Activated naive CD8-positive, alpha-beta T cell treated with anti-CD3 and anti-CD28 coated beads for 36 hours (primary cell): ENCODE data around the gene PF4V1. TPM values are rescaled to one million over a fixed set of nuclear protein-coding genes. Genes with fewer than 3 reads are reported as not detected.

Experiments used
- DNase-seq: peaks from one replicate; pipeline ENCODE4 v3.0.0; 2021
- H3K27ac Mint-ChIP-seq: one replicate; pipeline ENCODE4 v1.8.0; 2022; ENCODE audit warnings: mild to moderate bottlenecking, moderate library complexity, mixed read lengths
- H3K27me3 Mint-ChIP-seq: one replicate; pipeline ENCODE4 v1.8.0; 2022; ENCODE audit warnings: mild to moderate bottlenecking, mixed read lengths
- H3K36me3 Mint-ChIP-seq: one replicate; pipeline ENCODE4 v1.8.0; 2021; ENCODE audit warnings: mild to moderate bottlenecking, mixed read lengths
- H3K4me1 Mint-ChIP-seq: one replicate; pipeline ENCODE4 v1.8.0; 2021; ENCODE audit warnings: mixed read lengths
- H3K4me3 Mint-ChIP-seq: one replicate; pipeline ENCODE4 v1.8.0; 2022; ENCODE audit warnings: mild to moderate bottlenecking, moderate library complexity, mixed read lengths
- H3K9me3 Mint-ChIP-seq: one replicate; pipeline ENCODE4 v1.8.0; 2022; ENCODE audit warnings: mixed read lengths
- total RNA-seq, 2 experiments: library from RNA; stranded (reverse); gene quantifications; one replicate each; pipeline ENCODE4 v1.2.3, GENCODE V29; 2021

PF4V1 gene, protein sequence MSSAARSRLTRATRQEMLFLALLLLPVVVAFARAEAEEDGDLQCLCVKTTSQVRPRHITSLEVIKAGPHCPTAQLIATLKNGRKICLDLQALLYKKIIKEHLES
- not detected for total RNA-seq

DNA sequence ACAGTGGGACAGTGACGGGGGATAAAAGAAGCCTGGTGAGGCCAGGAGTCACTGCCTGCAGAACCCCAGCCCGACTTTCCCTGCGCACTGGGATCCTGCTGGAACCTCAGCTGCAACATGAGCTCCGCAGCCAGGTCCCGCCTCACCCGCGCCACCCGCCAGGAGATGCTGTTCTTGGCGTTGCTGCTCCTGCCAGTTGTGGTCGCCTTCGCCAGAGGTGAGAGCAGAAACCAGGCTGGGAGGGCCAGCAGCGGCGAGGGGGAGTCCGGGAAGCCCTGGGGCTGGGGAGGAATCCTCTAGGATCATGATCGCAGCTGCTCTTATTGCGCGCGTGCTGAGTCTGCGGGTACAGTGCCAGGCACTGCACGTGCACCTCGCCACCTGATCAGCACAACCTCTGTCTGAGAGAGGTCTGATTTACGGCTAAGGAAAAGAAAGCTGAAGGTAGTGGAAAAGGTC is at the start of gene PF4V1:
PF4V1 (plus strand) TSS at position 51 of the 459 bp plus-strand sequence; CDS start at position 118, 67 bp downstream.
- Mint-ChIP-seq H3K27ac (no peak within 1 kb of the TSS), H3K4me3 (no peak within 1 kb of the TSS), H3K36me3 (no peaks in the 10 kb centered on the region), H3K9me3 (no peaks in the 10 kb centered on the region), H3K27me3 (peaks cover 4% of the 10 kb centered on the region), H3K4me1 (no peaks in the 10 kb centered on the region)
- no peak for DNase-seq

DNA sequence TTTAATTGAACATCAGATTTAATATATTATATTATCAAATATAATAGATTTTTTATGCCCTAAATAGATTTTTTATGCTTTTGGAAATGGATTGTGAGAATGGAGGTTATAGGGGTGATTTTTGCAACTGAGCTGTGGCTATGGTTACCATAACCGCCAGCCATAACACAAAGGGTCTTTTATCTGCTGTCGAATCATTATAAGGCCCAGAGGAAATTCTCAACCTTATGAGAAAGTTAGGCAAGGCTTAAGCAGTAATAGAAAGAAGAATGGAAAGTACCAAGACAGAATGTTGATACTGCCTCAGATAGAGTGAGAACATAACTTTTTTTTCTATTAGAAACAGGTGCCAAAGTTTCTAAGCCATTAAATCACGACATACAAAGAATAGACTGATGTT is 42.9 kb upstream of the PF4V1 start:
- Mint-ChIP-seq H3K36me3 (no peaks in the 10 kb centered on the region), H3K27me3 (no peaks in the 10 kb centered on the region), H3K4me3 (no peak overlapping the region), H3K9me3 (no peaks in the 10 kb centered on the region), H3K27ac (no peak overlapping the region), H3K4me1 (no peaks in the 10 kb centered on the region)
- no peak for DNase-seq

DNA sequence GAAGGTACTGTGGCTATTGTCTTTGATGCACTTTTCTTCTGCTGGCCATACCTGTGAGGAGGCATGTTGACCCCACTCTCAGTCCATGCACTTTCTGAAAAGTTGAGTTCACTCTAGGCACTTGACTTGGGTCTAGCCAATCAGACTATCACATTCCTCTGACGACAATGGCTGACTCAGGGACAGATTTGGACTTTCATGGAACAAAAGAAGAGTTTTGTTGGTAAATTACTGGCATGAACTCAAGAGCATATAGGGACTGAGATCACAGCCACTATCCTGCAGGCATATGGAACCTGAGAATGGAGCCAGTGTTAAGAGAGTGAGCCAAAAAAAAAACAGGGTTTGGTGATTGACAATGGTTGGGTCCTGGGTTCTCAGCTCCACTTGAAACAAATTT is 41.3 kb upstream of the PF4V1 start:
- no peaks in the 10 kb centered on the region for H3K27me3 Mint-ChIP-seq
- H3K4me3 Mint-ChIP-seq: no peak overlapping the region
- H3K27ac Mint-ChIP-seq: no peak overlapping the region
- no peaks in the 10 kb centered on the region for H3K4me1 Mint-ChIP-seq
- H3K36me3 Mint-ChIP-seq: no peaks in the 10 kb centered on the region
- no peaks in the 10 kb centered on the region for H3K9me3 Mint-ChIP-seq
- DNase-seq: no peak

DNA sequence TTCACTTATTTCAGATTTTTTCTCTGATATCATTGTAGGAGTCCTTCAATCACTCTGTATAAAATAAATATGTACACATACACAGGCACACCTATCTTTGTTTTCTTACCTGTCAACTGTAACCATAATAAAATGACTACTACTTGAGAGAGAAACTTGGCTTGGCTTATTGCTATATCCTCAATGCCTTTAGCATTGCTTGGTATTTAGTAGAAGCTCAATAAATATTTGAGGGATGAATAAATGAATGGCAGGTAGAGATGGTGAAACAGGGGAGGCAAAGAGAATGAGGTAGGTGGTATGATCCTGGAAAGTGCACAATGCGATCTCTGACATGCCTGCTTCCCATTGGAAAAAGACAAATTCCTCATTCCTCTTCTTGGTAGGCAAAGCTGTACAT is 38.4 kb upstream of the PF4V1 start:
- H3K4me3 Mint-ChIP-seq: no peak overlapping the region
- H3K27ac Mint-ChIP-seq: no peak overlapping the region
- H3K9me3 Mint-ChIP-seq: no peaks in the 10 kb centered on the region
- H3K4me1 Mint-ChIP-seq: no peaks in the 10 kb centered on the region
- no peaks in the 10 kb centered on the region for H3K27me3 Mint-ChIP-seq
- H3K36me3 Mint-ChIP-seq: no peaks in the 10 kb centered on the region
- DNase-seq: no peak

DNA sequence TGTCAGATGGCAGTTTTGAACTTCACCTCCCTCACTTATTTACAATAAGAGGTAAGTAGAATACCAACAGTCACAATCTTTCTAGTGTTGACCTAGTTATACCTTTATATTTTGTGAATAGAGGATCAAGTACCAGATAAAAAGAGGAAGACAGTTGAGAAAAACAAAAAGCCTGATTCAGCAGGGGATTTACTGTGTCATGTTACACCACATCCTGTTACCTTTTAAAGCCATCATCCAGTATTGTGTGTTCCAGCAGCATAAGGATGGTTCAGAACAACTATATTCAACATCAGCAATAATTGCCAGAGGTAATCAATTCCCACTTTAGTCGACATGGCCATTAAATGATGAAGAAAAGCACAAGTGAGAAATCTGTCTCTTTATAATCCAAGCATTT is 38.0 kb upstream of the PF4V1 start:
- DNase-seq: no peak

DNA sequence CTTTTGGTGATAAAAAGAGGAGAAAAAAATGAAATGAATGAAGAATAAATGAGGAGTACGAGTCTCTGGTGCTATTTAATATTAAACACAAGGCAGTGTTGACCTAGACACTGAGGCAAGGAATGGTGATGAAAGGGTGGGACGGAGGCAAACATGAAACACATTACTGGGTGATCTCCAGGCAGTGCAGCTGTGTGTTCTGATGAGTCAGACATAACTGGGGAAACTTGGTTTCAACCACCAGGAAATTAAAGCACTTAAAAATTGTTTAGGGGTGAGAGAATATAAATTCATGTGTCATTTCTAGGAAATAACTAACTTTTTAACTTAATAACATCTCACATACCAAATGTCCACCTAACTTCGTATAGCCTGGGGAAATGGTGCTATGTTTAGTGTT is 36.3 kb upstream of the PF4V1 start:
- Mint-ChIP-seq H3K27me3 (no peaks in the 10 kb centered on the region), H3K27ac (no peak overlapping the region), H3K9me3 (no peaks in the 10 kb centered on the region)

More for the DNA sequence above, 38.0 kb upstream of the PF4V1 start:
- H3K27ac Mint-ChIP-seq: no peak overlapping the region
- no peaks in the 10 kb centered on the region for H3K4me1 Mint-ChIP-seq
- H3K36me3 Mint-ChIP-seq: no peaks in the 10 kb centered on the region
- no peak overlapping the region for H3K4me3 Mint-ChIP-seq
- no peaks in the 10 kb centered on the region for H3K9me3 Mint-ChIP-seq
- H3K27me3 Mint-ChIP-seq: no peaks in the 10 kb centered on the region

DNA sequence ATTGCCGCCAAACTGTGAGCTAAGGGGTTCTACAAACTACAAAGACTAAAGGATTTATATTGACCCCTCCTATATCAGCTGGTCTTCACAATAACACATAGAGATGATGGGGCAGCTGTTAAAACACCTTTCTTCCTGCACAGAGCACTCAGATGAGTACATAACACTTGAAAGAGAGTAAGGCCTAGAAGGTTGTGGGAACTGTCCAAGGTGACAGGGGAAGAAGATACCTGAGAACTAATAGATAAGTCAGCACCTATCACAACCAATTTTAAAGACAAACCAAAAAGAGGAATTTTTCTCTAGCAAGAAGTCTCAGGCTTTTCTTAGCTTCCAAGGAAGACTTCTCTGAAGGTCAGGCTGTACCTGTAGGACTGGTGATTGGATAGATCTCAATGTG is 35.8 kb upstream of the PF4V1 start:
- no peaks in the 10 kb centered on the region for H3K27me3 Mint-ChIP-seq
- H3K36me3 Mint-ChIP-seq: no peaks in the 10 kb centered on the region
- no peak overlapping the region for H3K27ac Mint-ChIP-seq
- H3K4me1 Mint-ChIP-seq: no peaks in the 10 kb centered on the region
- DNase-seq: no peak
- no peaks in the 10 kb centered on the region for H3K9me3 Mint-ChIP-seq
- no peak overlapping the region for H3K4me3 Mint-ChIP-seq

More for the DNA sequence above, 36.3 kb upstream of the PF4V1 start:
- no peak for DNase-seq
- no peaks in the 10 kb centered on the region for H3K4me1 Mint-ChIP-seq
- no peak overlapping the region for H3K4me3 Mint-ChIP-seq
- no peaks in the 10 kb centered on the region for H3K36me3 Mint-ChIP-seq

DNA sequence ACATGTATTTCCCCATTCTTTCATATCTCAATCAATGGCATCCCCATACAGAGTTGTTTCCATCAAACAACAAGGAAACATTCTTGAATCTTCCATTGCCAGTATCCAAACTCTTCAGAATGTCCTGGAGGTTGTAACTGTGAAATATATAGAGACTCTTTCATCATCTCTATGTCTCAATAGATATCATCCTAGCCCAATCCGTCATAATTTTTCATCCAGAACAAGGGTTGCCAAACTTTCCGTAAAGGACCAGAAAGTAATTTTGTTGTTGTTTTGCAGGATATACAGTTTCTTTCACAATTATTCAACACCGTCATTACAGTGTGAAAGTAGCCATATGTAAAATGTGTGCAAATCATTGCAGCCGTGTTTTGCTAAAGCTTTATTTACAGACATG is 31.8 kb upstream of the PF4V1 start:
- H3K9me3 Mint-ChIP-seq: no peaks in the 10 kb centered on the region
- H3K27ac Mint-ChIP-seq: no peak overlapping the region

DNA sequence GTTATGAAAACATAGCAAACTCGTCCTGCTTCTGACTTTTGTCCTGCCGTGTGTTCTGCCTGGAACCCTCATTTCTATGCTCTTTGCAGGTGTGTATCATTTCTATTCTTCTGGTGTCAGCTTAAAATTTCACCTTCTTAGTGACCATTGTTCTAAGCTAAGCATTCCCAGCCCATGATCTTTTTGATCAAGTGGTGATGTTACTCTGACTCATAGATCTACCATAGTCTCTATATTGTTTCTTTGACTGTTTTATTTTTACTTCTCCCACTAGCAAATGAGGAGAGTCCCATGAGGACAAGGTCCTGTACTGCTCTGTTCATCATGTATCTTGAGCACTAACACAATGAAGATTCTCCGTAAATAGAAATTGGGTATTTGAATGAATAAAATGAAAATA is 30.7 kb upstream of the PF4V1 start:
- no peaks in the 10 kb centered on the region for H3K4me1 Mint-ChIP-seq
- H3K27me3 Mint-ChIP-seq: no peaks in the 10 kb centered on the region
- no peaks in the 10 kb centered on the region for H3K9me3 Mint-ChIP-seq
- no peaks in the 10 kb centered on the region for H3K36me3 Mint-ChIP-seq
- no peak for DNase-seq
- H3K4me3 Mint-ChIP-seq: no peak overlapping the region
- no peak overlapping the region for H3K27ac Mint-ChIP-seq

More for the DNA sequence above, 31.8 kb upstream of the PF4V1 start:
- no peaks in the 10 kb centered on the region for H3K36me3 Mint-ChIP-seq
- DNase-seq: no peak
- H3K4me1 Mint-ChIP-seq: no peaks in the 10 kb centered on the region
- H3K4me3 Mint-ChIP-seq: no peak overlapping the region
- no peaks in the 10 kb centered on the region for H3K27me3 Mint-ChIP-seq

DNA sequence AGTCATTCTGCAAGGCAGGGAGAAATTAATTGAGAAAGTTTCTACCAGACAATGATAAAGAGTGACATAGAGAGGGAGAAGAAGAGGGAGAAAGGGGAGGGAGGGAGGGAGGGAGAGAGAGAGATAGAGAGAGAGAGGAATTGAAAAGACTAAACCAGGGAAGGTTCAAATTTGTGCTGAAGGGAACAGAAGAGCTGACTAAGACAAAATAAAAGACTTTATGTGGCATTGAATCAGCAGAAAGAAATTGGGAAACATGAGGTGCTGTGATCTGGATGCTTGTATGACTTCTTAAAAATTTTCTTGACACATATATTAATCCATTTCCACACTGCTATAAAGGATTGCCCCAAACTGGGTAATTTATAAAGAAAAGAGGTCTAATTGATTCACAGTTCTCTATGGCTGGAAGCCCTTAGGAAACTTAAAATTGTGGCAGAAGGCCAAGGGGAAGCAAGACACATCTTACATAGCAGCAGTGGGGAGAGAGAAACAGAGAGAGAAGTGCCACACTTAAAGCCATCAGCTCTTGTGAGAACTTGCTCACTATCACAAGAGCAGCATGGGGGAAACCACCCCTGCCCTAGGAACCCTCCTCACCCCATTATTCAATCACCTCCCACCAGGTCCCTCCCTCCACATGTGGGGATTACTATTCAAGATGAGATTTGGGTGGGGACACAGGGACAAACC is 30.1 kb upstream of the PF4V1 start:
- DNase-seq: no peak
- H3K27ac Mint-ChIP-seq: no peak overlapping the region
- no peak overlapping the region for H3K4me3 Mint-ChIP-seq
- no peaks in the 10 kb centered on the region for H3K4me1 Mint-ChIP-seq
- peaks cover 2% of the 10 kb centered on the region for H3K9me3 Mint-ChIP-seq
- no peaks in the 10 kb centered on the region for H3K27me3 Mint-ChIP-seq
- H3K36me3 Mint-ChIP-seq: no peaks in the 10 kb centered on the region

DNA sequence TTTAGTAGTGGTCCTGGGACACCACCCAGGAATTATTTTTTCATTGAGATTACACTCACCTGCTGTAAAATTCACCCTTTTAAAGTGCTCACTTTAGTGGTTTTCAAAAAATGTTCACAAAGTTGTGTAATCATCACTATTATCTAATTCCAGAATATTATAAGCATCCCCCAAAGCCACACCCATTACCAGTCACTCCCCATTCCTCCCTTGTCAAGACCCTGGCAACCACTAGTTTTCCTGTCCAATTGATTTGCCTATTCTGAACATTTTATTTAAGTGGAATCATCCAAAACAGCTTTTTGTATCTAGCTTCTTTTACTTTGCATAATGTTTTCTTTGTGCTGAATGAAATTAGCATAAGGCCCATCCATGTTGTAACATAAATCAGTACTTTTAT is 29.3 kb upstream of the PF4V1 start:
- H3K4me1 Mint-ChIP-seq: no peaks in the 10 kb centered on the region

DNA sequence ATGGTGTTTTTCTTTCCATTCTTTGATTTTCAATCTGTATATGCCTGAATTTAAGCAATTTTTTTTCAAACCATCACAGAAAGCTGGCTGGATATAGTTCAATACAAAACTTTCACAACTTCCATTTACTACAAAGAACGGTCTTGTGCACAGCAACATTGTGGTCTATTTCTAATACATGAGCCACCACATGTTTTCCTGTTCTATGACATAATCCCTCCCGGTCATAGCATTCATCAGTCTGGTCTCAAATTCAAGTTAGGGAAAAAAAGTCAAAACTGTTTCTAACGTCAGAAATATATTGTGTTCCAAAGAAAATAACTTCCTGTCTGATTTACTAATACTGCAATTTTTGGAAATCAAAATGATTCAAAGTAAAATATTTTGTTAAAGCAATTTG is 24.1 kb upstream of the PF4V1 start:
- no peaks in the 10 kb centered on the region for H3K36me3 Mint-ChIP-seq
- peaks cover 2% of the 10 kb centered on the region for H3K9me3 Mint-ChIP-seq
- no peaks in the 10 kb centered on the region for H3K4me1 Mint-ChIP-seq
- no peaks in the 10 kb centered on the region for H3K27me3 Mint-ChIP-seq
- no peak for DNase-seq
- no peak overlapping the region for H3K4me3 Mint-ChIP-seq
- H3K27ac Mint-ChIP-seq: no peak overlapping the region

More for the DNA sequence above, 29.3 kb upstream of the PF4V1 start:
- H3K36me3 Mint-ChIP-seq: no peaks in the 10 kb centered on the region
- H3K4me3 Mint-ChIP-seq: no peak overlapping the region
- no peaks in the 10 kb centered on the region for H3K27me3 Mint-ChIP-seq
- no peak overlapping the region for H3K27ac Mint-ChIP-seq
- DNase-seq: no peak
- peaks cover 2% of the 10 kb centered on the region for H3K9me3 Mint-ChIP-seq

DNA sequence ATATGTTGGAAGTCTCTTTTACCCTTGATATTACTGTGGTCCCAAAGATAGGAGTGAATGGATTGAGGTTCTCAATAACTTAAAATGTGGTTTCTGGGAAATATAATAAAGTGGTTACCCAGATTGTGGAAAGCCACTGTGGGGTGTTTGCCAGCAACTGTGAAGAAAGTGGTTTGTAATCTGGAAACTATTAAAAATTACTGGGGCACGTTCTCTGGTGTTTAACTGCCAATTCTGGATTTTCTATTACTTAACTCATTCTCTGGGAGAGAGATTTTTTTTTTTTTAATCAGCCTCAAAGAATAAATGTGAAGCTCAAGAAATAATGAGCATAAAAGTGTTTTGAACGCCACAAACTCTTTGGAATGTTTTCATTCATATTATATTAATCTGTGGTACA is 21.5 kb upstream of the PF4V1 start:
- no peak overlapping the region for H3K4me3 Mint-ChIP-seq
- H3K4me1 Mint-ChIP-seq: no peaks in the 10 kb centered on the region
- peaks cover 2% of the 10 kb centered on the region for H3K9me3 Mint-ChIP-seq
- no peak for DNase-seq
- H3K27me3 Mint-ChIP-seq: peaks cover 4% of the 10 kb centered on the region
- H3K36me3 Mint-ChIP-seq: no peaks in the 10 kb centered on the region
- no peak overlapping the region for H3K27ac Mint-ChIP-seq

DNA sequence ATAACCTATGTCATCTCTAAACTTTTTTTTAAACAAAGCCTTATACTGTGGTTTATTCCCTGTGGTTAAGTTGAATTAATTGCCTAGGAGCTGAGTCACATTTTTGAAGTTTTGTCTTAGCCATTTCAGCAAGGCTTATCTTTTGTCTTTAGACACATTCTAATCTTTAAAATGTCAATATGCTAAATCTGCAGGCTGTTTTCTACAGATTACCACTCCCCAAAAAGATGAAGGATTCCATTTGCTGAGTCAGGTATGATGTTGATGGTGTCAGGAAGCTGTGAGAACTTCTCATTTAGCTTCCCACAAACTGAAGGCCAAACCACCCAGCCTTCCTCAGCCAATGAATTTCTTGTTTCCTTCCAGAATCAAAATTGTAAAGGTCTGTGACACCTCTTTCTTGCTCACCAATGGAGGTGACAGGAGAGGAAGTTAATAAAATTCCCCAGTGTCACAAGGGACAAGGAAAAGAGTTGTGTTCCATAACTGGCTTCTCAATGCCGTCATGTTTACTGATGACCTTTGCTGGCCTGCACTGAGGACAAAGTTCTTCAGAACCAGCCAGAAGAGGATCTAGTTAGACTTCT is 20.4 kb upstream of the PF4V1 start:
- no peak for DNase-seq
- Mint-ChIP-seq H3K36me3 (no peaks in the 10 kb centered on the region), H3K27ac (no peak overlapping the region), H3K9me3 (peaks cover 2% of the 10 kb centered on the region), H3K4me3 (no peak overlapping the region), H3K27me3 (peaks cover 15% of the 10 kb centered on the region), H3K4me1 (no peaks in the 10 kb centered on the region)

DNA sequence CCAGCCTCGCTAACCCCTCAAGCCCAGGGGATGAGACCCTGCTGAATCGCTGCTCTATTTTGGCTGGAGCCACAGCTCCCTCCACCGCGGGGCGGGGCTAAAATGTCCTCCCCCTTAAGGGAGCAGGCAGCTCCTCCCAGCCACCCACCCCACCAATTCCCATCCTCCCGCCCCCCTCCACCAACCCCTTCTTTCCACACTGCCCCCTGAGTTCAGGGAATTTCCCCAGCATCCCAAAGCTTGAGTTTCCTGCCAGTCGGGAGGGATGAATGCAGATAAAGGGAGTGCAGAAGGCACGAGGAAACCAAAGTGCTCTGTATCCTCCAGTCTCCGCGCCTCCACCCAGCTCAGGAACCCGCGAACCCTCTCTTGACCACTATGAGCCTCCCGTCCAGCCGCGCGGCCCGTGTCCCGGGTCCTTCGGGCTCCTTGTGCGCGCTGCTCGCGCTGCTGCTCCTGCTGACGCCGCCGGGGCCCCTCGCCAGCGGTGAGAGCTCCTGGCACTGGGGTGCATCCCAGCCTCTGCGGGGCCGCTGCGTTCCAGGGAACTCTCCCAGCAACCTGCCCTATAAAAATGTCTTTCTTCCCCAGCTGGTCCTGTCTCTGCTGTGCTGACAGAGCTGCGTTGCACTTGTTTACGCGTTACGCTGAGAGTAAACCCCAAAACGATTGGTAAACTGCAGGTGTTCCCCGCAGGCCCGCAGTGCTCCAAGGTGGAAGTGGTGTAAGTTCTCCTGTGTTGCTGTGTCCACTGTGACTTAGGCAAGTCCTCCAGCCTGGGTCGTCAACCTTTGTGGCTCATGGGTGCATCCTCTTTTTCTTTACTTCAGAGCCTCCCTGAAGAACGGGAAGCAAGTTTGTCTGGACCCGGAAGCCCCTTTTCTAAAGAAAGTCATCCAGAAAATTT is 16.5 kb upstream of the PF4V1 start, which contains the start of gene CXCL6:
CXCL6 (plus strand) TSS at position 306 of the 907 bp plus-strand sequence; CDS start at position 379, 73 bp downstream.
- no peak within 1 kb of the TSS for H3K27ac Mint-ChIP-seq
- H3K4me1 Mint-ChIP-seq: no peaks in the 10 kb centered on the region
- no peaks in the 10 kb centered on the region for H3K36me3 Mint-ChIP-seq
- H3K27me3 Mint-ChIP-seq: peaks cover 36% of the 10 kb centered on the region
- no peak for DNase-seq
- no peak within 1 kb of the TSS for H3K4me3 Mint-ChIP-seq
- no peaks in the 10 kb centered on the region for H3K9me3 Mint-ChIP-seq
